GM12874 (cell line): Measurements from ENCODE around the gene TWF2.

Source experiments
- CTCF ChIP-seq: IDR thresholded peaks from 2 replicates; pipeline ENCODE4 v1.5.1; 2011; ENCODE audit warnings: low read depth, mild to moderate bottlenecking, control low read depth, low read length, moderate library complexity; ENCODE audit not compliant: insufficient read depth

Gene TWF2

GRCh38 chr3:52278510-52279069 lies 39.6 kb upstream of the TWF2 start, which contains the start of gene WDR82:
WDR82 (minus strand) TSS chr3:52278649; CDS start chr3:52278361, 288 bp downstream.
- TF ChIP-seq CTCF = peak; percentile 56

GRCh38 chr3:52277972-52278509 lies 39.1 kb upstream of the TWF2 start:
- TF ChIP-seq CTCF = peak; percentile 46

GRCh38 chr3:52277071-52277964 lies 38.4 kb upstream of the TWF2 start:
- no peak for TF ChIP-seq CTCF

GRCh38 chr3:52272831-52273230 lies 33.9 kb upstream of the TWF2 start:
- no peak for TF ChIP-seq CTCF

- no peak for TF ChIP-seq CTCF
These were observed 31.3 kb upstream of the TWF2 start for GRCh38 chr3:52270252-52270754.

- no peak for TF ChIP-seq CTCF
These were observed 30.8 kb upstream of the TWF2 start for GRCh38 chr3:52269776-52270175.

DNA sequence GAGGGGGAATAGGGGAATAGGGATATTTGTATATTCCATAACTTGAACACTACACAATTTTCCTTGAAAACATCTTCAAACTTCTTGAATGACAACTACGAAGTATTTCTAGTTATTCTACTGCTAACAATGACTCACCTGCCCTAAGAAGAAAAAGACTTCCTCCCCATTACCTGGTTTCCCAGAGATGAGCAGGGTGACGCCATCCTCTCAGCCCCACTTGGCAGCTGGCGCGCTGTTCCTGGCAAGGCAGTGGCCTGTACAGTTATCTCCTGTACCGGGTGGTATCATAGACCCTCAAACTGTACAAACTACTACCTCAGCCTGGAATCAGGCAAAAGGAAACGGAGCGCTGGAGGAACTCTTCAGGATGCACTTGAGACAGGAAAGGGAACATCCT lies 29.1 kb upstream of the TWF2 start:
- no peak for TF ChIP-seq CTCF
